Measurements from ENCODE around the gene TTC21A.

GRCh38 chr3:39099738-39100499 is 7.6 kb upstream of the TTC21A start:
- TF ChIP-seq ZBTB8A (tag by site-specific recombination; IDR thresholded peaks at IDR 0.05) (no peak), YY1 (tag by site-specific recombination; IDR thresholded peaks at IDR 0.05) (no peak), CTCF (tag by site-specific recombination; IDR thresholded peaks at IDR 0.05) (no peak), ZNF37A (tag by site-specific recombination; IDR thresholded peaks at IDR 0.05) (no peak), ZBTB49 (tag by site-specific recombination; IDR thresholded peaks at IDR 0.05; ENCODE audit: low read depth) (no peak), KLF16 (tag by site-specific recombination; IDR thresholded peaks at IDR 0.05) (no peak), ZNF274 (IDR thresholded peaks at IDR 0.05; ENCODE audit: low read length) (no peak), ZNF274 (tag by site-specific recombination; IDR thresholded peaks at IDR 0.05; ENCODE audit: borderline replicate concordance) (no peak), ZNF155 (tag by site-specific recombination; IDR thresholded peaks at IDR 0.05) (no peak)
- TF ChIP-seq, protein P1, sequence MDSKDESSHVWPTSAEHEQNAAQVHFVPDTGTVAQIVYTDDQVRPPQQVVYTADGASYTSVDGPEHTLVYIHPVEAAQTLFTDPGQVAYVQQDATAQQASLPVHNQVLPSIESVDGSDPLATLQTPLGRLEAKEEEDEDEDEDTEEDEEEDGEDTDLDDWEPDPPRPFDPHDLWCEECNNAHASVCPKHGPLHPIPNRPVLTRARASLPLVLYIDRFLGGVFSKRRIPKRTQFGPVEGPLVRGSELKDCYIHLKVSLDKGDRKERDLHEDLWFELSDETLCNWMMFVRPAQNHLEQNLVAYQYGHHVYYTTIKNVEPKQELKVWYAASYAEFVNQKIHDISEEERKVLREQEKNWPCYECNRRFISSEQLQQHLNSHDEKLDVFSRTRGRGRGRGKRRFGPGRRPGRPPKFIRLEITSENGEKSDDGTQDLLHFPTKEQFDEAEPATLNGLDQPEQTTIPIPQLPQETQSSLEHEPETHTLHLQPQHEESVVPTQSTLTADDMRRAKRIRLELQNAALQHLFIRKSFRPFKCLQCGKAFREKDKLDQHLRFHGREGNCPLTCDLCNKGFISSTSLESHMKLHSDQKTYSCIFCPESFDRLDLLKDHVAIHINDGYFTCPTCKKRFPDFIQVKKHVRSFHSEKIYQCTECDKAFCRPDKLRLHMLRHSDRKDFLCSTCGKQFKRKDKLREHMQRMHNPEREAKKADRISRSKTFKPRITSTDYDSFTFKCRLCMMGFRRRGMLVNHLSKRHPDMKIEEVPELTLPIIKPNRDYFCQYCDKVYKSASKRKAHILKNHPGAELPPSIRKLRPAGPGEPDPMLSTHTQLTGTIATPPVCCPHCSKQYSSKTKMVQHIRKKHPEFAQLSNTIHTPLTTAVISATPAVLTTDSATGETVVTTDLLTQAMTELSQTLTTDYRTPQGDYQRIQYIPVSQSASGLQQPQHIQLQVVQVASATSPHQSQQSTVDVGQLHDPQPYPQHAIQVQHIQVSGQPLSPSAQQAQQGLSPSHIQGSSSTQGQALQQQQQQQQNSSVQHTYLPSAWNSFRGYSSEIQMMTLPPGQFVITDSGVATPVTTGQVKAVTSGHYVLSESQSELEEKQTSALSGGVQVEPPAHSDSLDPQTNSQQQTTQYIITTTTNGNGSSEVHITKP (tag by site-specific recombination; IDR thresholded peaks at IDR 0.05): no peak
